ENCODE measurements around the gene NUDT16.
"Not testable (repeated sequence)": the region's sequence is repeated elsewhere in the genome, so short reads cannot be mapped to it uniquely, and the experiment has no call there.

NUDT16 gene

DNA sequence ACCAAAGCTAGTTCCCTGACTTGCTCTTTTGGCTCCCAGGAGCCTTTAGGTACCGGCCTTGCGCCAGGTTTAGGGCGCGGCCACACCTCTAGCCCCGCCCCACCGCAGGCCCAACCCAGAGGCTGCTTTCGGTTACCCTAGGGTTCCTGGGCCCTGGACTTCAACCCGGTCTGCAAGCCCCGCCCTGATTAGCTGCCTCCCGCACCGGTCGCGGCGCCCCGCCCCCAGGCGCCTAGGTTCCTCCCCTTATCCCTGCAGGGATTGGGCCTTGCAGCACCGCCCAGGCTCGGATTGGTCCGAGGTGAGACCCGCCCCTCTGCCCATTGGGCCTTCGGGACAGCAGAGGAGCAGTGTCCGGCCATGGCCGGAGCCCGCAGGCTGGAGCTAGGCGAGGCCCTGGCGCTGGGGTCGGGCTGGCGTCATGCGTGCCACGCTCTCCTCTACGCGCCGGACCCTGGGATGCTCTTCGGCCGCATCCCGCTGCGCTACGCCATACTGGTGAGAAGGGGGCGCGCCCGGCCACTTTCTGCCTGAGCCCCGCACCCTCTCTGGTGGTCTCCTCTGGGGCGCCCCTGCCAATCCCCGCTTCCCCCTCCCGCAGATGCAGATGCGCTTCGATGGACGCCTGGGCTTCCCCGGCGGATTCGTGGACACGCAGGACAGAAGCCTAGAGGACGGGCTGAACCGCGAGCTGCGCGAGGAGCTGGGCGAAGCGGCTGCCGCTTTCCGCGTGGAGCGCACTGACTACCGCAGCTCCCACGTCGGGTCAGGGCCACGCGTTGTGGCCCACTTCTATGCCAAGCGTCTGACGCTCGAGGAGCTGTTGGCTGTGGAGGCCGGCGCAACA lies at the start of gene NUDT16:
TSS of gene NUDT16 (plus strand) at position 330 of the 847 bp plus-strand sequence. CDS start at position 361, 31 bp downstream.
- peak; percentile 95 to 98 for DNase-seq (ENCODE audit: low read depth in 2 of 2)

DNA sequence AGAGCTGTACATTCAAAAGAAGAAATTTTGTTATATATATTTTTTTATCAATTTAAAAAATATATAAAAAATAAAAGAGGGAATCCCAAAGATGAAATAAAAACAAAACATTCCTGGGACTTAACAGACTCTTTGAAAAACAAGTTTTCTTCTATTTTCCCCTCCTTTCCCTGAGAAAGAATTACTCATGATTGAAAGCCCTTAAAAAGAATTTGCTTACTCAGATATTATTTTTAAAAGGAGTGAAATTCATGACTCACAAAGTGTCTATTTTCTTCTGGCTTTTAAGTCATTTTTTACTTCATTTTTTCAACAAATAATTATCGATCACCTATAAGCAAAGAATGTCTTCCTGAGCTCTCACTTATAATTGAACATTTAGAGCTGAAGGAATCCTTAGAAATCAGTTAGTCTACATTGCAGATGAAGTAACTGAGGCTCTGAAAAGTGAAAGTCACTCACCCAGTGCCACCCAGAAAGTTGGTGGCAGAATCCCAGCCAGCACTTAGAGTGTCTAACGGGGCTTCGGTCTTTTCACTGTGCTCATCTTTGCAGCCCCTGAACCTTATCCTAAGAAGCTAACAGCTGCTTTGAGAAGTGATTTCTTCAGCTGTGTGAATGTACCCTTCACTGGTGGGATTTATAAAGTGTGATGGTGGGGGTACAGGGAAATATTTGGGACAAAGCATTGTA lies 42.5 kb upstream of the NUDT16 start:
- DNase-seq (ENCODE audit: low read depth in 2 of 2) = no peak

DNA sequence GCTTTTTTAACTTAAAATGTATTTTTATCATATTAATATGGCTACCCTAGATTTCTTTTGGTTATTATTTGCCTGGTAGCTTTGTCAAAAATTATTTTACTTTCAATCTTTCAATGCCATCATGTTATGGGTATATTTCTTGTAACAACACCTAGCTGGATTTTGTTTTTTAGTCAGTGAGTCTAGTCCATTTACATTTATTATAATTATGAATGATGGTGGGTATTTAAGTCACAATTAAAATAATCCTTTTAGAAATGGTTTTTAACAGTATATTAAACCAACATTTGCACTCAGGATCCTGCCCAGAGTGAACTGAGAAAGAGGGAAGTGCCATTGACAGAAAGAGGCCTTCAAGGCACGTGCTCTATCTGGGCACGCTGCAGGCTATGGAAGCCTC lies 39.8 kb upstream of the NUDT16 start:
- DNase-seq (ENCODE audit: low read depth in 2 of 2) = no peak

DNA sequence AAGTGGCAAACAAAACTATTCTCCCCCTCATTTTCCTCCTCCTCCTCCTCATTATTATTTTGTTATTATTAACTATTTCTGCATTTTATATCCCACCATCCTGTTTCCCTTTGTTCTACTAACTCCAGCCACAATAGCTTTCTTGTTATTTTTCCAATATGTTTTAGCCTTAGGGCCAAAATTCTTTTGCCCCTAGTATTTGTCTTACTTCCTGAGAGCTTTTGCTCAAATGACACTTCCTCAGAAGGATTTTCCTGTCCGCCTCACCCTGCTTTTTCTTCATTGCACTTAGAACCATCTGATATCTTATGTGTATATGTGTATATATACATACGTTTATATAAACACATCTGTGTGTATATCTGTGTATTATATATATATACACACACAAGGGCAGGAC lies 32.7 kb upstream of the NUDT16 start:
- DNase-seq (ENCODE audit: low read depth in 2 of 2) = no peak

DNA sequence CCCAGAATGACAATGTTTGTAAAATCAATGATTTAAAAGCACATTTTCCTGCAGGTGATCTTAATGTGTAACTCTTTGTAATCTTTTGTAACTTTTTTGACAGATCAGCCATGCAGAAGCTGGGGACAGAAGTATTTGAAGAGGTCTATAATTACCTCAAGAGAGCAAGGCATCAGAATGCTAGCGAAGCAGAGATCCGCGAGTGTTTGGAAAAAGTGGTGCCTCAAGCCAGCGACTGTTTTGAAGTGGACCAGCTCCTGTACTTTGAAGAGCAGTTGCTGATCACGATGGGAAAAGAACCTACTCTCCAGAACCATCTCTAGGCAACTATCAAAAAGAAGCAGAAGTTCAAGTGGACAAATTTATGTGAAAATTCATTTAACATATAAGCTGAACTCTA lies 32.1 kb upstream of the NUDT16 start:
- DNase-seq (ENCODE audit: low read depth in 2 of 2) = no peak

DNA sequence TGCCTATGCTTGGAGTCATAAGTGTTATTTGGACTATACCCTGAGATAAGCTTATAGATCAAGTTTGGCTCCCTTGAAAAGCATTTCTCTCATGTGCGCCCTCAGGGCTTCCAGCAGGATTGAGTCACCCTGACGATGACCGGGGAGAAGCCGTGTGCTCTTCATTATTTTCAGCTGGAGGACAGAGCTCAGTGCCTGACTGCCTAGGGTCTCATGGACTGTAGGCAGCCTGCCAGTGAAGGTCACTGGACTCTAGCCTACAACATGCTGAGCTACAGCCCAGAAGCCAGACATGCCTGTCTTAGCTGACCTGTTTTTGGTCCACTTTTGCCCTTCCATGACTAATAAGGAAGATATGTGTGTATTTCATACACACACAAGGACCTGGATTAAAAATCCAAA lies 31.6 kb upstream of the NUDT16 start:
- DNase-seq (ENCODE audit: low read depth in 2 of 2) = no peak

DNA sequence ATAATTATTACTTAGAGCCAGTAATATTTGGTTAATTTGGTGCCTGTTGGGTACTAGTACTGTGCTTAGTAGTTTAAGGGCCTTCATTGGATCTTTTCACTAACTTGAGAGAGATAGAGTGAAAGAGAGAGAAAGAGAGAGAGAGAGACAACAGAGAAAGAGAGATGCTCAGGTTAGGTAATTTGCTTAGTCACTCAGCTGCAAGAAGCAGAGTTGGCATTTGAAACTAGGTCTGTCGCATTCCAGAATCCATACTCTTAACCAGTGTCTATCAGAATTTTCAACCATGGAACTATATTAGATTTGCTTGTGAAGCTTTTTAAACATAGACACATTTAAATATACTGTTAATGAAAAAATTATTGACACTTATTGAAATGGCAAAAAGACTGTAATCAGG lies 31.1 kb upstream of the NUDT16 start:
- DNase-seq (ENCODE audit: low read depth in 2 of 2) = no peak

DNA sequence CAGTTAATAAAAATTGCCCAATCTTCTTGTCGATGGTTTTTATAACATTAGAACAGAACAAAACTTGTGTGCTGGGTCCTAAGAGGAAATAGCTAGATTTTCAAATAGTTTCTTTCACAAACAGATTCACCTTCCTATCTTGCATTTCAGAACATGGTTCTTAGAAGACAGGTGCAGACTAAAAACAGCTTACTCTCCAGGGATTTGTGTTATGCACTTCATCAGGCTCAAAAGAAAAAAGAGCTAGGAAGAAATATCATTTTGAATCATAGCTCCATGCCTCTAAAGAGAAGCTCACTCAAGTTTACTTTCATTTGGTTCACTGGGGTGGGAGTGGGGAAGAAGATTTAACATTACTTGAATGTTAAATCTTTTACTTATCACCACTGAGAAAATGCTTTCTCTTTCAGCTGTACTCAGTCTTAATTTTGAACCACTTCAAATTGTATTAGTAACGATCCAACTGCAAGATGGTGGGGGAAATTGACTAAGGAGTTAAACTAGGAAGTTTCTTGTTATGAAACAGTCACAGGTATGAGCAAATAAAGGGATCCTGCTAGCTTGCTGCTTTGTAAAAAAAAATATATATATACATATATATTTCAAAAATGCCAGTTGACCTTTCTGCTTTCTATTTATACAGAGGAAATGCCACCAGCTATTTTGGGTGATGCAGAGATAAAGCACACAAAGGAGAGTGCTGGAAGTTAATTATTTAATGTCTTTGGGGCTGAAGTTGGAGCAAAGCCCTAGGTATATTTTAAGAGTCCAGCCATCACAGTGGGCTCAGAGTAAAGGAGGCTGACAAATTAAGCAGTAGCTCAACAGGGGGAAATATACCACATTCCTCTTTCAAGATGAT lies 28.3 kb upstream of the NUDT16 start:
- DNase-seq (ENCODE audit: low read depth in 2 of 2) = no peak

DNA sequence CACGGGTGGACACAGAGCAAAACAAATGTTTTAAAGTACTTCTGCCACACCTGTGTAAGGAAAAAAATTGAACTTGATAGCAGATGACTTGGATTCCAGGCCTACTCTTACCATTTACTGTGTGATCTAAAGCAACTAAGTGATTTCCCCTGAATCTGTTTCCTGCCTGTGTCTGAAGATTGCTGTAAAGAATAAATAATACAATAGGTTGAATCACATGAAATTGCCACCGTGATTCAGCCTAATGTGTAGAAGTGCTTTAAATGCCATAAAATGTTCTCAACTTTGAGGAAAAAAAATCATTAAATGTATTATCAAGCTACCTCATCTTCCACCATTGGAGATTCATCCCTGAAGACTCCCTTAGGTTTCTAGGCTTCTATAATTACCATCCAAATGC lies 27.6 kb upstream of the NUDT16 start:
- DNase-seq (ENCODE audit: low read depth in 2 of 2) = no peak

DNA sequence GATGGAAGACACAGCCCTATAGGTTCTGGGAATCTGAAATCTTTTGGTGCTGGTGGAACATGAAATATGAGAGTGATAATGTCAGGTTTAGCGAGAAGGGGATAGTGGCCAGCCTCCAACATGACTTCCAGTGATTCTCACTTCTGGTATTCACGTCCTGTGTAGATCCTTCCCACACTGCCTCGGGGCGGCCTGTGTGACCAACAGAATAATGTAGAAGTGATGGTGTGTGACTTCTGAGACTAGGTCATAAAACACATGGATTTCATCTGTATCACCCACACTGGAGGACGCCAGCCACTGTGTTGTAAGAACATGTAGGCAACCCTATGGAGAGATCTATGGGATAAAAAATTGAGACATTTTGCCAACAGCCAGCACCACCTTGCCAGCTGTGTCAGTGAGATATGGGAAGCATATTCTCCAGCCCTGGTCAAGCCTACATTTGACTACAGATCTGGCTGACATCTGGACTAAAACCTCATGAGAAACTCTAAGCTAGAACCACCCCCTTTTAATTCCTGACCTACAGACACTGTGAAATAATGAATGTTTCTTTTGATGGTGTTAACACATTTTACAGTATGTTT lies 25.5 kb upstream of the NUDT16 start:
- no peak for DNase-seq (ENCODE audit: low read depth in 2 of 2)

DNA sequence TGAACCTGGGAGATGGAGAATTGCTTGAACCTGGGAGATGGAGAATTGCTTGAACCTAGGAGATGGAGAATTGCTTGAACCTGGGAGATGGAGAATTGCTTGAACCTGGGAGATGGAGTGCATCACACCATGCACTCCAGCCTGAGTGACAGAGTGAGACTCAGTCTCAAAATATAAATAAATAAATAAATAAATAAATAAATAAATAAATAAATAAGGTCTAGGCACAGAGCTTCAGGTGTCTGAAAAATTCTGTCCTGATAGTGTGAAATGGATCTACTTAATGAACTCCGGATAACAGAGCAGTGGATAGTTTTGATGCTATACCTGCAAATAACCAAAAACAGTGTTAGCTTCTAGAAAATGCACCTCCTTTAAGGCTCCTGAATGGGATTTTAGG lies 24.3 kb upstream of the NUDT16 start:
- no peak for DNase-seq (ENCODE audit: low read depth in 2 of 2)

DNA sequence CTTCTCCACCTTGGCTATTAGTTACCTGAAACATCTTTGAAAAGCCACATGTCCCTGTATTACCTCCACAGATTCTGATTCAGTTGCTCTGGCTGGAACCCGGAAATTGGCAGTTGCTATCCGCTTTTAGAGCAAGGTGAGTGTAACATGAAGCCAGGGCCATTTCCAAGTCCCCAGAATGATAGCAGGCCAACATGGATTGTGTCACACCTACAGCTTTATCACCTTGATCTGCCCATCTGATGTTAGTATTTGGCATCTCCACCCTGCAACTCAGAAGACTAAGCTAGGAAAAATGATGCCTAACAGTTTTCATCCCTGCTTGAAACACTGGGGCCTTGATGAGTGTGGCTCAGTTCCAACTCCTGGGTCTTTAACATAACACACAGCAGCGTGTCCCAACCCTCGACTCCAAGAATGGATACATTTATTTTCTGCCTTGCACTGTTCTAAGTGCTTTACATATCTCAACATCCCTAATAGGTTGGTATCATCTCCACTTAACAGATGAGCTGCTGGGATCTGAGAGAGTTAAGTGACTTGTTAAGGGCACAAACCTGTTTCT lies 21.3 kb upstream of the NUDT16 start:
- no peak for DNase-seq (ENCODE audit: low read depth in 2 of 2)

DNA sequence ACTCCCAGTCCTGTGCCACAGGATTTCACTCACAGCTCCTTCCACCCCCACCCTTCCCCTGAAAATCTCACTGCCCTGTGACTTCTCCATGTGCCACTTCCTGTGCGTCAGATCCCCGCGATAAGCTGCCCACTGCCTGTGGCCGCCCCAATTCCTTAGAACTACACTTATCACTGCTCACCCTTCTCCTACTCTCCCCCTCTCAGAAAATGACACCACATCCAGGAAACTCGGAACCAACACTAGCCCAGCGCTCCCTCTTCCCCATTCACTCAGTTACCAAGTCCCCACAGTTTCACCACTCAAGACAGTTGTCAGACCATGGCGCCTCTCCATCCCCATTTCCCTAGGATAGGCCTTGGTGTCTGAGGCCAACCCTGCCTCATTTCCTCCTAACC lies 20.5 kb upstream of the NUDT16 start:
- DNase-seq (ENCODE audit: low read depth in 2 of 2) = peak in 1 of 2 donors; percentile 12

DNA sequence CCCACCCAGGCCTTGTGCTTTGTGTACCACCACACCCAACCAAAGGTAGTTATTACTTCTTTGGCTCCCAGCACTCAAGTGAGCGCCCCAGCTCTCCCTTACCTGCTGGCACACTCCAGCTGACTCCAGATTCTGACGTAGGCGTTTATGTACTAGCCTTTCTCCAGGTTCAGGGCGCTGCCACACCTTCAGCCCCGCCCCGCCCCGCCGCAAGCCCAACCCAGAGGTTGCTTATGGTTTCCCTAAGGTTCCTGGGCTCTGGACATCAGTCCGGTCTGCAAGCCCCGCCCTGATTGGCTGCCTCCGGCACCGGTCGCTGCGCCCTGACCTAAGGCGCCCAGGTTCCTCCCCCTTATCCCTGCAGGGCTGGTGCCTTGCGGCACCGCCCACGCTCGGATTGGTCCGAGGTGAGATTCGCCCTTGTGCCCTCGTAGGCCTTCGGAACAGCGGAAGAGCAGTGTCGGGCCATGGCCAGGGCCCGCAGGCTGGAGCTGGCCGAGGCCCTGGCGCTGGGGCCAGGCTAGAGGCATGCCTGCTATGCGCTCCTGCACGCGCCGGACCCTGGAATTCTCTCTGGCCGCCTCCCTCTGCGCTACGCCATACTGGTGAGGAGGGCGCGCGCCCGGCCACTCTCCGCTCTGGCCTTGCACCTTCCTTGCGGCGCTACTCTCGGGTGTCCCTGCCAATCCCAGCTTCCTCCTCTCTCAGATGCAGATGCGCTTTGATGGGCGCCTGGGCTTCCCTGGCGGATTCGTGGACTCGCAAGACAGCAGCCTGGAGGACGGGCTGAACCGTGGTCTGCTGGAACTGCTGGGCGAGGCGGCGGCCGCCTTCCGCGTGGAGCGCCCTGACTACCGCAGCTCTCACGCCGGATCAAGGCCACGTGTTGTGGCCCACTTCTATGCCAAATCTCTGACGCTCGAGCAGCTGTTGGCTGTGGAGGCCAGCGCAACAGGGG lies 19.8 kb upstream of the NUDT16 start:
- DNase-seq (ENCODE audit: low read depth in 2 of 2) = peak in 1 of 2 donors; percentile 9

DNA sequence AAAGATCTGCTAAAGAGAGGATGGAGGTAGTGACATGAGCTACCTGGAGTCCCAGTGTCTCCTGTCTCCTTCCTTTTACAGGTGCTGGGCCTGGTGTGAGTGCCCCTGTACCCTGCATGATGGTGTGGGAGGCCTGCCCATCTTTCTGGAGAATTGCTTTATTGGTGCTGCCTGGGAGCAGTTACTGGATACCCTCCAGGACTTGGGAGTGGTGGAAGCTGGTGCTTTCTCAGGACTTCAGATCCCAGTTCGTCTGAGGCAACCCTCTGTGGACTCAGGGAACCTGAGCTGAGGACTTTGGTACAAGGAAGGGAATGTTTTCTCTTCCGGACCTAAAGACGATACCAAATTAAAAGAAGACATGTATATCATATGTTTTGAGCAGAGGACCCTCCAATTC lies 18.3 kb upstream of the NUDT16 start:
- DNase-seq (ENCODE audit: low read depth in 2 of 2) = no peak

DNA sequence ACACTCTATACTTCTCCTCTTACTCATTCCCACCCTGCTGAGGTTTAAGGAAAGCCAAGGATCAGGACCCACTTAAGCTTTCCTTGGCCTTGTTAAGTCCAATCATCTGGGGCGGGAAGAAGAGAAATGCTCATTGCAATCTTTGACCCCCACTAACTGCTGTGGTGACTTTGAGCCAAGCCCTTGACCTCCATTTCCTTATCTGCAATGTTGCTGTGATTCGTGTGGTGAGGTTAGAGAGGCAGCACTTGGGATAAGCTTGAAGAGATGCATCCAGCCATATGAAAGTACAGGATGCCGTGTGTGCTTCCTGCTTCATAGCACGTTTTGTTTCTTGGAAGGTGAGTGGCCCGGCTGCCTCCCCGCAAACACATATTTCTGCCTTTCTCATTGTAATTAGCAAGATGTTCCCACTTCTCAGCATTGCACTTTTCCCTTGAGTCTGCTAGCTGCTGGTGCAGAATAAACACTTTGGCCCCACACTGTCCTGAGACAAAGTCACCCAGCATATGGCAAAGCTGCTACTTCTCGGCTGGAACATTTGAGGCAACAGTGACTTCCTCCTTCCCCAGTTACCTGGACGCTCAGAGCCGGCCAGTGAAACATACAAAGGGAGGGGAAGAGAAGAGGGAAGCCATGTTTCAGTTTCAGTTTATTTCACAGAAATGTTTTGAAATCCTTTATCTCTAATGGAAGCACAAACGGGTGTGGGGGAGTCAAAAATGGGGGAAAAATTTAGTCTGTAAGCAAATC lies 10.5 kb upstream of the NUDT16 start:
- no peak for DNase-seq (ENCODE audit: low read depth in 2 of 2)

DNA sequence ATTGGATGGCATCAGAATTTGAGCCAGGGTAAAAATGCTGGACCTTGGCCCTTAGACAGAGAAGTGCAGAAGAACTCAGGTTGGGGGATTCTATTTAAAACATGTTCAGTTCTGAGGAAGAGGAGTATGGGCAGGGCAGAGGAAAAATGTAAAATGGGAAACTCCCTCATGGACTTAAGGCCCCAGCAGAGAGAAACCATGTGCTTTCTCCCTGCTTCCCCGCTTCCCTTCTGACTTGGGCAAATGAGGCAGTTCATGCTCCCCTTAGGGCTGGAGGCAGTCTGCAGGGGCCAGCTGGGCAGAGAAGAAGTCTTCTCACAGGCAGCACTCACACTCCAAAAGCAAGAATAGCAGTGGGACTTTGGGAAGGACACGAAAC lies 9.9 kb upstream of the NUDT16 start:
- DNase-seq (ENCODE audit: low read depth in 2 of 2) = no peak

DNA sequence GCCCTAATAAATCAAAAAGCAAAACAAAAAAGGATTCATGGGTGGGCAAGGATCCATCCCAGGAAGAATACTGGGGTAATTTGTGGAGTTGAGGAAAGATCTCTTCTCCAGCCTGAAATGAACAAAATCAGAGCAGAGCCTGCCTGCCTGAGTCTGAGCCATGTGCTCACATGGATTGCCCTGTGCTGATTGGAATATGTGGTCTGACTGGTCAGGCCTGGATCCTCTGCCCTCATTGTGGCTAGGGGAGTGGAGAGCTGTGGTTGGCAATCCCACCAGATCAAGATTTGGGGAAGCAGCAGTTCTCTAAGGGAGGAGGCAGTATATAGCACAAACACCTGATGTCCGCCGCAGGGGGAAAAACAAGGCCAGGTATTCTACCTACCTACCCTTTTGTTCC lies 6.8 kb upstream of the NUDT16 start:
- no peak for DNase-seq (ENCODE audit: low read depth in 2 of 2)

DNA sequence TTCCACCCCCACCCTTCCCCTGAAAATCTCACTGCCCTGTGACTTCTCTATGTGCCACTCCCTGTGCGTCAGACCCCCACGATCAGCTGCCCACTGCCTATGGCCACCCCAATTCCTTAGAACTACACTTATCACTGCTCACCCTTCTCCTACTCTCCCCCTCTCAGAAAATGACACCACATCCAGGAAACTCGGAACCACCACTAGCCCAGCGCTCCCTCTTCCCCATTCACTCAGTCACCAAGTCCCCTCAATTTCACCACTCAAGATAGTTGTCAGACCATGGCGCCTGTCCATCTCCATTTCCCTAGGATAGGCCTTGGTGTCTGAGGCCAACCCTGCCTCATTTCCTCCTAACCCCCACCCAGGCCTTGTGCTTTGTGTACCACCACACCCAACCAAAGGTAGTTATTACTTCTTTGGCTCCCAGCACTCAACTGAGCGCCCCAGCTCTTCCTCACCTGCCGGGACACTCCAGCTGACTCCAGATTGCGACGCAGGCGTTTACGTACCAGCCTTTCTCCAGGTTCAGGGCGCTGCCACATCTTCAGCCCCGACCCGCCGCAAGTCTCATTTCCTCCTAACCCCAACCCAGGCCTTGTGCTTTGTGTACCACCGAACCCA lies 641 bp upstream of the NUDT16 start:
- not testable (repeated sequence) for DNase-seq (ENCODE audit: low read depth in 2 of 2)

All from stimulated activated CD4-positive, alpha-beta T cell treated with anti-CD3 and anti-CD28 coated beads, Interleukin-4, amount 100 ng/mL, for 48 hours (primary cell).